A549 (cell line): ENCODE data around the gene WNT16. TPM values are rescaled to one million over a fixed set of nuclear protein-coding genes. Genes with fewer than 3 reads are reported as not detected.

Source experiments
- ATAC-seq, 2 experiments: fragments of 200-7000 bp in 1 of 2; fragments of >200 bp in 1 of 2; cut with Nextera tagmentation in 1 of 2; cut with Tn5 transposase in 1 of 2; 3 replicates each; pipeline versions ENCODE4 v1.8.0 to v1.9.1; 2018 to 2020; ENCODE audit warnings: mild to moderate bottlenecking in 1 of 2, moderate library complexity in 1 of 2
- CTCF ChIA-PET: fragments of 300-600 bp; sonication (Branson Sonifier 250); formaldehyde crosslinking; extraction: SDS; loops from one replicate; lab custom pipeline; 2021; ENCODE audit warnings: antibody characterized with exemption, inconsistent platforms; lab: Yijun Ruan, JAX
- POLR2A ChIA-PET: fragments of 350-600 bp; formaldehyde crosslinking; extraction: SDS; loops from one replicate; lab custom pipeline; 2021; ENCODE audit warnings: antibody characterized with exemption, inconsistent platforms; lab: Yijun Ruan, JAX
- DNase-seq, 2 experiments: peaks; one replicate each; pipeline versions ENCODE4 v3.0.0 to v3.0.0-alpha.2; 2011 to 2016; ENCODE audit warnings: low read depth in 1 of 2, low spot score in 1 of 2
- FAIRE-seq: peaks from 2 replicates; lab custom pipeline; 2011; peaks lifted over from hg19 to GRCh38; lab: Jason Lieb, UNC
- H3K27ac ChIP-seq, 2 experiments: fragments of >200 bp; sonication (Bioruptor Twin); formaldehyde crosslinking; 3 replicates each; pipeline ENCODE4 v1.5.1; 2016 to 2017
- H3K4me1 ChIP-seq: fragments of >200 bp; sonication (Bioruptor Twin); formaldehyde crosslinking; 3 replicates; pipeline ENCODE4 v1.6.1; 2016
- H3K4me2 ChIP-seq: fragments of >200 bp; sonication (Bioruptor Twin); formaldehyde crosslinking; 3 replicates; pipeline ENCODE4 v1.6.1; 2016
- H3K4me3 ChIP-seq: fragments of >200 bp; sonication (Bioruptor Twin); formaldehyde crosslinking; 3 replicates; pipeline ENCODE4 v1.5.1; 2016
- H3K9me3 ChIP-seq: fragments of >200 bp; sonication (Bioruptor Twin); formaldehyde crosslinking; 3 replicates; pipeline ENCODE4 v1.6.1; 2016
- CBX8 ChIP-seq: fragments of 200-600 bp; sonication (generic); IDR thresholded peaks from 2 replicates; pipeline ENCODE4 v1.6.1; 2016
- EP300 ChIP-seq, 2 experiments: fragments of >200 bp; sonication (Bioruptor Twin); formaldehyde crosslinking; IDR thresholded peaks; 2 replicates in 1 of 2; 3 replicates in 1 of 2; pipeline ENCODE4 v1.6.1; 2016 to 2017
- FOXS1 ChIP-seq: fragments of 250-450 bp; sonication (Bioruptor Pico); IDR thresholded peaks from 2 replicates; pipeline ENCODE4 v1.5.0; 2020; ENCODE audit warnings: mild to moderate bottlenecking, moderate library complexity
- HES2 ChIP-seq: fragments of >200 bp; sonication (Bioruptor Twin); formaldehyde crosslinking; IDR thresholded peaks from 2 replicates; pipeline ENCODE4 v1.6.1; 2016
- HOXB13 ChIP-seq: fragments of 250-450 bp; sonication (Bioruptor Pico); IDR thresholded peaks from 2 replicates; pipeline ENCODE4 v1.5.0; 2020; ENCODE audit warnings: low read depth, mild to moderate bottlenecking, moderate library complexity
- HOXB5 ChIP-seq: fragments of 250-450 bp; sonication (Bioruptor Pico); IDR thresholded peaks from 2 replicates; pipeline ENCODE4 v1.5.0; 2020; ENCODE audit warnings: mild to moderate bottlenecking, moderate library complexity
- MYC ChIP-seq: IDR thresholded peaks from 2 replicates; pipeline ENCODE4 v1.6.1; 2012; ENCODE audit warnings: mild to moderate bottlenecking, inconsistent platforms, low read length, improper control_type of control experiment, borderline replicate concordance
- POLR2AphosphoS2 ChIP-seq: conservative IDR thresholded peaks from 2 replicates; pipeline ENCODE4 v1.6.1; 2012; ENCODE audit warnings: low read length, improper control_type of control experiment, inconsistent platforms
- WGBS: methylation state at CpG from one replicate; pipeline ENCODE4 v1.1.6; 2017; ENCODE audit errors: missing lambda C conversion rate; 5-methylcytosine and 5-hydroxymethylcytosine counted together
- polyA plus RNA-seq, 4 experiments: library from polyadenylated mRNA; depleted of rRNA in 3 of 4; stranded (reverse); fragments of >200 nt; fragmentation: RNase III in 1 of 4; extraction: RNeasy Plus Mini Kit Qiagen cat#74134 plus additional on column Dnase treatment in 1 of 4; gene quantifications; 2 replicates in 3 of 4; 3 replicates in 1 of 4; pipeline ENCODE4 v1.2.3, GENCODE V29; 2011 to 2017
- TF ChIP-seq, protein P1 (sequence below): IDR thresholded peaks from 2 replicates; pipeline ENCODE4 v1.6.1; 2012
- TF ChIP-seq, protein P2 (sequence below): fragments of 200-600 bp; sonication (generic); IDR thresholded peaks from 2 replicates; pipeline ENCODE4 v1.6.1; 2016; ENCODE audit warnings: antibody characterized with exemption, mild to moderate bottlenecking, moderate library complexity
- TF ChIP-seq, protein P3 (sequence below): fragments of 250-450 bp; sonication (Bioruptor Pico); IDR thresholded peaks from 2 replicates; pipeline ENCODE4 v1.5.0; 2020; ENCODE audit warnings: low read depth, mild to moderate bottlenecking, moderate library complexity

Gene WNT16
- polyA plus RNA-seq, 2 of the 4 experiments (the other 2 are of a cell fraction), result not detected

DNA sequence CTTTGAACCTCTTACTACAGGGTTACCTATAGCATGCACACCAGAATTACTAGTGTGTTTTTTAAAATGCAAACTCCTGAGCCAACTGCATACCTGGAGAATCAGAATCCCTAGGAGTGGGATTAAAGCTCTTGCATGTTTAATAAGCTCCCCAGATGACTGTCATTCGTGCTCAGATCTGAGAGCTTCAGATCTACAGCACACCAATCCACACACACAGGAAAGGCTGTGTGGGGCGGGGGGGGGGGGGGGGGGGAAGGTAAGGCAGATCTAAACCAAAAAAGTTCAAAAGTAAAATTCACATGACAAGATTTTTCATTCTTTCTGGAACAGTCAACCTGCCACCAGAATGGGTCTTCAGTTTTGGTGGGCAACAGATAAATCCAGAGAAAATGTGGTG is 61.8 kb downstream of the WNT16 start:
- POLR2A ChIA-PET, result no interaction called here
- WGBS, result 43% methylated on average over 2 of the region's 2 CpGs
- TF ChIP-seq HOXB5 (no peak), MYC (no peak), HOXB13 (CRISPR knock-in tag) (no peak), EP300 (IDR thresholded peaks at IDR 0.05) (no peak), CBX8 (no peak), HES2 (no peak), FOXS1 (CRISPR knock-in tag) (no peak), POLR2AphosphoS2 (no peak)
- TF ChIP-seq, protein P1, sequence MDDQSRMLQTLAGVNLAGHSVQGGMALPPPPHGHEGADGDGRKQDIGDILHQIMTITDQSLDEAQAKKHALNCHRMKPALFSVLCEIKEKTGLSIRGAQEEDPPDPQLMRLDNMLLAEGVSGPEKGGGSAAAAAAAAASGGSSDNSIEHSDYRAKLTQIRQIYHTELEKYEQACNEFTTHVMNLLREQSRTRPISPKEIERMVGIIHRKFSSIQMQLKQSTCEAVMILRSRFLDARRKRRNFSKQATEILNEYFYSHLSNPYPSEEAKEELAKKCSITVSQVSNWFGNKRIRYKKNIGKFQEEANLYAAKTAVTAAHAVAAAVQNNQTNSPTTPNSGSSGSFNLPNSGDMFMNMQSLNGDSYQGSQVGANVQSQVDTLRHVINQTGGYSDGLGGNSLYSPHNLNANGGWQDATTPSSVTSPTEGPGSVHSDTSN, result no peak
- TF ChIP-seq, protein P2, sequence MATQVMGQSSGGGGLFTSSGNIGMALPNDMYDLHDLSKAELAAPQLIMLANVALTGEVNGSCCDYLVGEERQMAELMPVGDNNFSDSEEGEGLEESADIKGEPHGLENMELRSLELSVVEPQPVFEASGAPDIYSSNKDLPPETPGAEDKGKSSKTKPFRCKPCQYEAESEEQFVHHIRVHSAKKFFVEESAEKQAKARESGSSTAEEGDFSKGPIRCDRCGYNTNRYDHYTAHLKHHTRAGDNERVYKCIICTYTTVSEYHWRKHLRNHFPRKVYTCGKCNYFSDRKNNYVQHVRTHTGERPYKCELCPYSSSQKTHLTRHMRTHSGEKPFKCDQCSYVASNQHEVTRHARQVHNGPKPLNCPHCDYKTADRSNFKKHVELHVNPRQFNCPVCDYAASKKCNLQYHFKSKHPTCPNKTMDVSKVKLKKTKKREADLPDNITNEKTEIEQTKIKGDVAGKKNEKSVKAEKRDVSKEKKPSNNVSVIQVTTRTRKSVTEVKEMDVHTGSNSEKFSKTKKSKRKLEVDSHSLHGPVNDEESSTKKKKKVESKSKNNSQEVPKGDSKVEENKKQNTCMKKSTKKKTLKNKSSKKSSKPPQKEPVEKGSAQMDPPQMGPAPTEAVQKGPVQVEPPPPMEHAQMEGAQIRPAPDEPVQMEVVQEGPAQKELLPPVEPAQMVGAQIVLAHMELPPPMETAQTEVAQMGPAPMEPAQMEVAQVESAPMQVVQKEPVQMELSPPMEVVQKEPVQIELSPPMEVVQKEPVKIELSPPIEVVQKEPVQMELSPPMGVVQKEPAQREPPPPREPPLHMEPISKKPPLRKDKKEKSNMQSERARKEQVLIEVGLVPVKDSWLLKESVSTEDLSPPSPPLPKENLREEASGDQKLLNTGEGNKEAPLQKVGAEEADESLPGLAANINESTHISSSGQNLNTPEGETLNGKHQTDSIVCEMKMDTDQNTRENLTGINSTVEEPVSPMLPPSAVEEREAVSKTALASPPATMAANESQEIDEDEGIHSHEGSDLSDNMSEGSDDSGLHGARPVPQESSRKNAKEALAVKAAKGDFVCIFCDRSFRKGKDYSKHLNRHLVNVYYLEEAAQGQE, result no peak
- TF ChIP-seq, protein P3, sequence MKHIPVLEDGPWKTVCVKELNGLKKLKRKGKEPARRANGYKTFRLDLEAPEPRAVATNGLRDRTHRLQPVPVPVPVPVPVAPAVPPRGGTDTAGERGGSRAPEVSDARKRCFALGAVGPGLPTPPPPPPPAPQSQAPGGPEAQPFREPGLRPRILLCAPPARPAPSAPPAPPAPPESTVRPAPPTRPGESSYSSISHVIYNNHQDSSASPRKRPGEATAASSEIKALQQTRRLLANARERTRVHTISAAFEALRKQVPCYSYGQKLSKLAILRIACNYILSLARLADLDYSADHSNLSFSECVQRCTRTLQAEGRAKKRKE (CRISPR knock-in tag), result no peak
- TF ChIP-seq, all 56 proteins: peak for 0
- Histone ChIP-seq H3K4me2 (no peak overlapping the region), H3K4me3 (no peak overlapping the region), H3K4me1 (peaks cover 8% of the 10 kb centered on the region), H3K9me3 (no peaks in the 10 kb centered on the region), H3K27ac (no peak overlapping the region)
- FAIRE-seq, result no peak
- CTCF ChIA-PET, result no interaction called here
- DNase-seq, result no peak
- ATAC-seq, result no peak

Other genes starting within 250 kb of the WNT16 start
- gene FAM3C, start 67.3 kb downstream of the WNT16 start, polyA plus RNA-seq (2011; rRNA removed), result 28.7 and 46.4 TPM in 2 replicates
- 29.1 to 31.7 TPM (median 29.4 TPM) in 3 replicates for gene FAM3C, start 67.3 kb downstream of the WNT16 start, polyA plus RNA-seq (2017; fragmentation: RNase III; extraction: RNeasy Plus Mini Kit Qiagen cat#74134 plus additional on column Dnase treatment)